SHP77 treated with DMSO at 0.1 percent for 48 hours (cell line): ENCODE data around the gene IGSF8.

Experiments used
- DNase-seq: peaks from one replicate; lab custom pipeline; 2025; lab: John Stamatoyannopoulos, UW

Gene IGSF8

DNA sequence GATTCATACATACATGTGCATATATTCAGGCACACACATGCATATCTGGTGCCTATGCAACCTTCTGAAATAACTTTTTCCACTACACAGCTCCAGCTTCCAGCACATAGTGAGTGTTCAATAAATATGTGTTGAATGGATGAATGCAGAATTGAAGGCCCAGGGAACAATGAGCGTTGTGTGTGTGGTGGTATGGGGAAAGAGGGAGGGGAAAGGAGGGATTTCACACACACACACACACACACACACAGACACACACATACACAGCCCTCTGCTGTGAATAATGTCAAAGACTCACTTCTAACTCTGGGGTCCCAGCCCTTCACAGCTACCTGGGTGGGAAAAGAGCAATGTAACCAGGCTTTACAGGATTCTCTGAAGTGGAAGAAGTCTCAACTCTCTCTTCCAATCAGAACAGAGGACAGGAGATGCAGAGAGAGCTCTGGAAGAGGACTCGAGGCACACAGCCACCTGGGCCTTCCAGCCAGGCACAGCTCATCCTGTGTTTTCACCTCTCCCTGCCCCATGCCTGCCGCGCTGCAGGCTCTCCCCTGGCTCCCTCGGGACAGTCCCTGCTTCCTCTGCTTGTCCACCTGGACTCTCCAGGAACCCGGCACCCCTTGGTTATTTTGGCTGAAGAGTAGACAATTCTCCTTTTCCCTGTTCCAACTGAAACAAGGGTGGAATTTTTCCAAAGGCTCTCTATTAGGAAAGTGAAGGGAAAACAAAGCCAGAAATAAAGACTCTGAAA, 5.4 kb upstream of the IGSF8 start:
- DNase-seq = no peak

DNA sequence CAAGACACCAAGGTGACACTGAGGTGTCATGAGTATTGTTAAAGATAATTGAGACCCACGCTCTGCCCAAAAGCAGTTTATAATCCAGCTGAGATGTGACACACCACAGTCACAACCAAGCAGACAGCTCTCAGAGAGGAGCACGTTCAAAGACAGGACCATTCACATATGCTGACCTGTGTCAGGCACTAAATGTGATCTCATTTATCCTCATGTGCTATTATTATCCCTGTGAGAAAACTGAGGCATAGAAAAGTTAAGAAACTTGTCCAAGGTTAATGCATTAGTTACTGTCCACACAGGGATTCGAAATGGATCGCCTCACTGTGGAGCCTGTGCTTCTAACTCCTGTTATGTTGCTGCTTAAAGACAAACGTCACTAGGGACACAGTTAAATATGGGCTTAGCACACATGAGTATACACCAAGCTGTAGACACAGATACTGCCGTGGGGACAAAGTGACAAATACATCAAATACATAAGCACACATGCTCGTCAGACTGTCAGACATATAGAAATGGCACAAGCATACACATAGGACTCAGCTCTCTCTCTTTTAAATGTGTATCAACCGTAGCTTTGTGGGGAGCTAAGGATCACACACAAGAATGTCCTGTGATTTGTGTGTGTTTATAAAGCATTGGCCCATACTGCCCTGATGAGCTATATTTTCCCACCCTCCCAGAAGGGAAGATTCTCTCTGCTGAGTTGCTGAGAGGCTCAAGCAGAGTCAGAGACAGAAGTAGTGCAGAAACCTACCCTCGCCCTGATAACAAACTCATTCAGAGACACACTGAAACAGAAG, 3.5 kb upstream of the IGSF8 start:
- DNase-seq = no peak

DNA sequence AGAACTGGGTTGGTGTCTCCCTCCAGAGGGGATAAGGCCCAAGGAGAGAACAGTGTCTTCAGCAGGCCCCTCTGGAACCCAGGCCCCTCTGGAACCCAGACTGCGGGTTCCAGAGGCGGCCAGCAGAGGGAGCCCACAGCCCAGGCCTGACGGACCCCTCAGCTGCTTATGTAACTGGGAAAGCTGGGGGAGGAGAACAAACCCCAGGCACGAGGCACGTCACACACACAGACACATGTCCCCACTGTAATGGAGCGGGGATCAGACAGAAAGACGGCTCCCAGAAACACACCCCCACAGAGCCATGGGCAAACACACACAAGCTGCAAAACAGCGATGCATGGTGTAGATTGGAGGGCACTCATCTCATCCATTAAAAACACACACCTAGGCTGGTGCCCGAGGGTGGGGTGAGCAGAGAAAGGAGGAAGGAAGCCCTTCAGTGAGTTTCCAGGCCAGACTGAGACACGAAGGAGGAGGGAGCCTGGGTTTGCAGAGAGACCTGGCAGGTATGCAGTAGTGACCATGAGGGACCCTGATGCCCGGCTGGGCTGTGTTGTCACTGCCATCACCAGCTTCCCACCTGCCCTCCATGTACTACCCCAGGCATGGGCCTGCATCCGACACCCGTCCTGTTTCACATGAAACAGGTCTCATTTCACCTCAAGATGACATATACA, 2.8 kb upstream of the IGSF8 start:
- peak; percentile 22 for DNase-seq

GRCh38 chr1:160099716-160100375, 1.4 kb upstream of the IGSF8 start:
- no peak for DNase-seq

DNA sequence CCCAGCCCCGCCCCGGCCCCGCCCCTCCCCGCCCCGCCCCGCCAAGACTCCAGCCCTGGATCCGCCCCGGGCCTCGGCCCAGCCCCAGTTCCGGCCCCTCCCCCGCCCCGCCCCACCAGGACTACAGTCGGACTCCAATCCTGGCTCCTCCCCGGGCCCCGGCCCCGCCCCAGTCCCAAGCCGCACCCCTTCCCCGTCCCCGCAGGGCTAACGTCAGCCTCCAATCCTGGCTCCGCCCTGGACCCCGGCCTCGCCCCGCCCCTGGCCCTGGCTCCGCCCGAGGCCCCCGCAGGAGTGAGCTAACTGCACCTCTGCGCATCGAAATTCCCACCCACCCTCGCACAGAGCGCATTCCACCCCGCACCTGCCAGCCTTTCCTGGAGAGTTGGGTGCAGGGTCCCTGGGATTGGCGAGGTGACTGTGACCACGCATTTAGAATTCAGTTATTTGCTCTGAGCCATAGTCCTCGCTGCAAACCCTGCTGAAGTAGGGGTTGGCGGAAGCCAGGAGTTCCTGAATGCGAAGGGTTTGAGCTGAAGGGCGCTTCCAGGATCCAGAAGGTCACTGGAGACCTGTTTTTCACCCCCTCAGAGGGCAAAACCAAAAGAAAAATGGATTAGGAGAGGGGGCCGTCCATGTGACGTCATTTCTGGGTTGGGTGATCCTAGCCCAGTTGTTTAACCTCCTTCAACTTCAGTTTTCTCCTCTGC, 588 bp upstream of the IGSF8 start:
- peak; percentile 51 for DNase-seq

GRCh38 chr1:160097151-160097910, 1.1 kb downstream of the IGSF8 start:
- DNase-seq = no peak

GRCh38 chr1:160096274-160097116, 1.9 kb downstream of the IGSF8 start:
- DNase-seq = no peak

- no peak for DNase-seq
These were observed 2.9 kb downstream of the IGSF8 start for GRCh38 chr1:160095382-160096105.

- DNase-seq = no peak
These were observed 3.6 kb downstream of the IGSF8 start for GRCh38 chr1:160094806-160095205.

DNA sequence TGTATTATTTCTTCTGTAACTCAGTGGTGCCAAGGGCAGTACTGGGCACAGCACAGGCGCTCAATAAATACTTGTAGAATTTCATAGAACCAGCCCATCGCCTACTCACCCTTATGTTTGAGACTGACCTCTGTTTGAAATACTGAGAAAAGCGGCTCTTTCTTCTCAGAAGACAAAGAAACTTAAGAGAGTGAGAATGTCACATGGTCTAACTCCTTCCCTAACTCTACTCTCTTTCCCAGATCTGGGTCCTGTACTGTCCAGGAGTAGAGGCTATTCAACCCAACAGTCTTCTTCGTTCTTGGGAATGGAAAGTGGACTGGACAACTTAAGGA, 4.2 kb downstream of the IGSF8 start:
- no peak for DNase-seq

GRCh38 chr1:160093624-160094290, 4.7 kb downstream of the IGSF8 start:
- DNase-seq = no peak

DNA sequence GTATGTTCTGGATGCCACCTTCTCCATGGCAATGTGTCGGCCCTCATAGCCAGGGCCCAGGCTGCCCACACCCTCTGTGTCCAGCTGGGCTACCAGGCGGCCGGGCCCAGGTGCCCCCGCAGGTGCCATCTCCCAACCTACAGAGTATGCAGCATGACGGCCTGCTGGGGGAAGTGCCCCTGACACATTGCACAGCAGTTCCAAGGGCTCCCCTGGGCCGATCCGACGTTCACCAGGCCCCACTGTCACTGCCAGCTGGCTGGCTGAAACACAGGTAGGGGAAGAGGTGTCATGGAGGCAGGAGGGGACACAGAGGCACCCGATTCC, 5.4 kb downstream of the IGSF8 start:
- no peak for DNase-seq

DNA sequence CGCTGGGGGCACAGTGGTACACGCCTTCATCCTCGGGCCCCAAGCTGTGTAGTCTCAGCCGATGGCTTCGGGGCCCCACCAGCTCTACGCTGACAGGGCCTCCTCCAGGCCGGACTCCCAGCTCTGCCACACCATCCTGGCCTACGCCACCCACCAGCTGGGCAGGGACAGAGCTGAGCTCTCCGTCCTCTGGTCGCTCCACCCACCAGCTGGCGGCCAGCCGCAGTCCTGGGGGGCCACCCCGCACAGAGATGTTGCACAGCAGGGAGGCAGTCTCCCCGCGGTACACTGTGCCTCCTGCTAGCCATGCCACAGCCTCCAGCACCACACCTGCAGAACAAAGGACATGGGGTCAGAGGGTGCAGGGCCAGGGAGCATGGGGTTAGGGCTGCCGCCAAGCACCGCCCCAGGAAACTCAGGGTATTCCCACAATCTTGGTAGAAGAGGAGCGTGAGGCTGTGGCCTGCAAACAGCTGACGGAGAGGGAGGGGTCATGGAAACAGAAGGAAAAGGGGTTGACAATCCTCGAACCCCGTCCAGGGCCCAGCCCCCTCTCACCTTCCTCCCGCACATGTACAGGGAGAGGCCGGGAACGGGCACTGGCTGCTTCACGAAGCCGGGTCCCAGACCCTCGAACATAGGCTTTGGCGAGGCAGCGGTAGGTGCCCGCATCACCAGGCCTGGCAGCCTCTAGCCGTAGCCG, 5.9 kb downstream of the IGSF8 start:
- no peak for DNase-seq

GRCh38 chr1:160091666-160092223, 6.7 kb downstream of the IGSF8 start:
- DNase-seq = no peak

GRCh38 chr1:160090760-160091159, 7.7 kb downstream of the IGSF8 start:
- DNase-seq = no peak

GRCh38 chr1:160089883-160090282, 8.5 kb downstream of the IGSF8 start:
- DNase-seq = no peak

DNA sequence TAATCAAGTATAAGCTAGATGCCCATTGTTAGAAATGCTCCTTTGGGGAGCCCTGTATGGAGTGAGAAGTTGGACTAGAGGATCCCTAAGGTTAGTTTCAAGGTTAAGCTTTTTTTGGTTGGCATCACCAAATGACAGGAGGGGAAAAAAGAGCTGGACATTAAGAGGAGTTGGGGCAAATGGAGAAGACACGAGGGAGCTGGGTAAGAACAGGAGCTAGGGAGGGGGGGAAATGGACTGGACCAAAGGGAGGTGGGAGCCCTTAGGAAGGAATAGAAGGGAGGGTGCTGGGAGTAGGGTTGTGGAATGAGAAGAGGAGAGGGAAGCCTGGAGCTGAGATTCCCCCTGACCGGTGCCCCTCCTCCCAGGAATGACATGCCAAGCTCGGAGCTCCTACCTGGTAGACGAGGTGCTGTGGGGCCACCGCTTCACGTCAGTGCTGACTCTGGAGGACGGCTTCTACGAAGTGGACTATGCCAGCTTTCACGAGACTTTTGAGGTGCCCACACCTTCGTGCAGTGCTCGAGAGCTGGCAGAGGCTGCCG, 11.2 kb downstream of the IGSF8 start:
- DNase-seq = no peak

DNA sequence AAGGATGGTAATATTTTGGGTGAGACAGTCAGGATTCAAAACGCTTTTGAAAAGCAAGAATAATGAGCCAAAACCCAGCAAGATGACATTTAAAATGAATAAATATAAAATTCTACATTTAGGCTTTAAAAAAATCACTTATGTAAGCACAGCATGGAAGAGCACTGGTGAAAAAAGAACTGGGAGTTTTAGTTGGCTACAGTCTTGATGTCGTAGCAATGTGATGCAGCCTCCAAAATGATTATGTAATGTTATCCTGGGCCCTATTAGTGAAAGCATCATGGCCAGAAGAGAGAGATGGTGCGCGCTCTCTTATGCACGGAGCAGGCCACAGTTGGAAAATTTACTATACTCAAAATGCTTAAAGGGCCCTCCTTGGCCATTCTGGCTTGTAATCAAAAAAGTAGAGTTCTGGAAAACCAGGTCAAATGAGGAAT, 11.9 kb downstream of the IGSF8 start:
- DNase-seq = no peak
